HCT116 (cell line): ENCODE measurements around the gene ATXN1L. TPM values are rescaled to one million over a fixed set of nuclear protein-coding genes. Genes with fewer than 3 reads are reported as not detected.
"Not testable (repeated sequence)": the region's sequence is repeated elsewhere in the genome, so short reads cannot be mapped to it uniquely, and the experiment has no call there.

ENCODE experiments used
- ATAC-seq: fragments of 200-7000 bp; cut with Tn5 transposase; 2 replicates; pipeline ENCODE4 v1.9.1; 2020; ENCODE audit warnings: mild to moderate bottlenecking, moderate library complexity
- BruUV-seq: library from RNA; stranded (reverse); fragments of 400-500 nt; replicated peaks from 2 replicates; lab custom pipeline; 2021; lab: Mats Ljungman, UMichigan
- CTCF ChIA-PET: fragments of 300-600 bp; sonication (Branson Sonifier 250); formaldehyde crosslinking; loops from one replicate; lab custom pipeline; 2021; ENCODE audit warnings: antibody characterized with exemption; lab: Charles Lee
- POLR2A ChIA-PET: fragments of 300-600, 350-600 bp; sonication (Branson Sonifier 250); formaldehyde crosslinking; loops from one replicate; lab custom pipeline; 2021; ENCODE audit warnings: antibody characterized with exemption; lab: Charles Lee
- RAD21 ChIA-PET, 2 experiments: fragments of 300-600 bp; sonication (Branson Sonifier 250); formaldehyde crosslinking; loops; one replicate each; lab custom pipeline; 2023; ENCODE audit warnings: low total read pairs in 2 of 2; ENCODE audit not compliant: uncharacterized antibody in 2 of 2, unreplicated experiment in 2 of 2, low non-redundant PET in 1 of 2; lab: Charles Lee
- DNase-seq: peaks from one replicate; pipeline ENCODE4 v3.0.0-alpha.2; 2010; ENCODE audit warnings: low read depth, low spot score
- H2AFZ ChIP-seq: fragments of 200-600 bp; shearing (Covaris generic), sonication (generic); 2 replicates; pipeline ENCODE4 v1.6.1; 2017; ENCODE audit warnings: low read depth, mixed run types, mixed read lengths, antibody characterized with exemption, low read length; ENCODE audit not compliant: poor library complexity, severe bottlenecking
- H3K27ac ChIP-seq: 2 replicates; pipeline ENCODE4 v1.5.1; 2012; ENCODE audit warnings: low read depth, low read length
- H3K27me3 ChIP-seq: fragments of 200-600 bp; sonication (generic); 2 replicates; pipeline ENCODE4 v1.6.1; 2016; ENCODE audit warnings: mixed run types, low read length, mixed read lengths; ENCODE audit not compliant: insufficient read depth
- H3K36me3 ChIP-seq, 2 experiments: fragments of 200-500 bp in 1 of 2; fragments of 200-600 bp in 1 of 2; sonication (Bioruptor generic) in 1 of 2; sonication (generic) in 1 of 2; 2 replicates each; pipeline versions ENCODE4 v1.5.1 to v1.6.1; 2014 to 2016; ENCODE audit warnings: low read length in 2 of 2, inconsistent platforms in 1 of 2, mixed read lengths in 1 of 2, mixed run types in 1 of 2; ENCODE audit not compliant: insufficient read depth in 2 of 2, control insufficient read depth in 1 of 2
- H3K4me1 ChIP-seq, 2 experiments: fragments of 200-600 bp in 1 of 2; sonication (generic) in 1 of 2; 2 replicates each; pipeline versions ENCODE4 v1.5.1 to v1.6.1; 2012 to 2017; ENCODE audit warnings: low read length in 2 of 2, inconsistent platforms in 1 of 2, mild to moderate bottlenecking in 1 of 2, mixed read lengths in 1 of 2, mixed run types in 1 of 2, moderate library complexity in 1 of 2; ENCODE audit not compliant: insufficient read depth in 2 of 2, control insufficient read depth in 1 of 2
- H3K4me2 ChIP-seq: fragments of 200-600 bp; sonication (generic); 2 replicates; pipeline ENCODE4 v1.6.1; 2017; ENCODE audit warnings: mixed run types, low read length, mixed read lengths
- H3K4me3 ChIP-seq, 2 experiments: fragments of 200-600 bp in 1 of 2; sonication (generic) in 1 of 2; replicated peaks in 1 of 2; 2 replicates each; pipeline ENCODE4 v1.5.1; 2011 to 2016; ENCODE audit warnings: low read length in 2 of 2, control low read depth in 1 of 2, low read depth in 1 of 2, mild to moderate bottlenecking in 1 of 2, mixed read lengths in 1 of 2, mixed run types in 1 of 2
- H3K79me2 ChIP-seq: fragments of 200-600 bp; sonication (generic); 2 replicates; pipeline ENCODE4 v1.6.1; 2017; ENCODE audit warnings: mild to moderate bottlenecking, mixed run types, low read length, moderate library complexity, mixed read lengths; ENCODE audit not compliant: insufficient read depth
- H3K9ac ChIP-seq: fragments of 200-600 bp; sonication (generic); 2 replicates; pipeline ENCODE4 v1.6.1; 2016; ENCODE audit warnings: low read length, mixed read lengths
- H3K9me2 ChIP-seq: fragments of 200-600 bp; sonication (generic), shearing (Covaris generic); 2 replicates; pipeline ENCODE4 v1.6.1; 2017; ENCODE audit warnings: mixed run types, mild to moderate bottlenecking, moderate library complexity; ENCODE audit not compliant: insufficient read depth
- H3K9me3 ChIP-seq, 2 experiments: fragments of 200-500 bp in 1 of 2; fragments of 200-600 bp in 1 of 2; sonication (Bioruptor generic) in 1 of 2; sonication (generic) in 1 of 2; 2 replicates each; pipeline ENCODE4 v1.6.1; 2014 to 2017; ENCODE audit warnings: low read length in 2 of 2, mixed read lengths in 2 of 2, inconsistent platforms in 1 of 2, low read depth in 1 of 2, mild to moderate bottlenecking in 1 of 2, mixed run types in 1 of 2, moderate library complexity in 1 of 2; ENCODE audit not compliant: control insufficient read depth in 1 of 2, insufficient read depth in 1 of 2
- H4K20me1 ChIP-seq: fragments of 200-600 bp; sonication (generic), shearing (Covaris generic); 2 replicates; pipeline ENCODE4 v1.6.1; 2017; ENCODE audit warnings: mixed run types, mild to moderate bottlenecking, moderate library complexity; ENCODE audit not compliant: insufficient read depth
- EGR1 ChIP-seq: IDR thresholded peaks from 2 replicates; pipeline ENCODE4 v1.6.1; 2012; ENCODE audit warnings: low read depth
- ELF1 ChIP-seq: IDR thresholded peaks from 2 replicates; pipeline ENCODE4 v1.6.1; 2012; ENCODE audit warnings: low read depth, borderline replicate concordance
- EZH2phosphoT487 ChIP-seq: fragments of 200-600 bp; IDR thresholded peaks from 2 replicates; pipeline ENCODE4 v1.6.1; 2018; ENCODE audit warnings: antibody characterized with exemption, borderline replicate concordance
- JUND ChIP-seq: IDR thresholded peaks from 2 replicates; pipeline ENCODE4 v1.6.1; 2012
- RAD21 ChIP-seq: IDR thresholded peaks from 2 replicates; pipeline ENCODE4 v1.6.1; 2012; ENCODE audit warnings: low read depth, mild to moderate bottlenecking
- SRF ChIP-seq: IDR thresholded peaks from 2 replicates; pipeline ENCODE4 v1.6.1; 2012; ENCODE audit warnings: low read depth
- YY1 ChIP-seq: IDR thresholded peaks from 2 replicates; pipeline ENCODE4 v1.6.1; 2011; ENCODE audit warnings: low read length, low read depth, moderate library complexity, mild to moderate bottlenecking; ENCODE audit not compliant: insufficient replicate concordance; ENCODE audit errors: extremely low read depth
- ZFX ChIP-seq: fragments of 450-650 bp; IDR thresholded peaks from 2 replicates; pipeline ENCODE4 v1.6.1; 2017
- intact Hi-C: fragments of 100-400 bp; cut with micrococcal nuclease; formaldehyde crosslinking; loops from 2 replicates; pipeline ENCODE4 v1.10.0; 2022
- total RNA-seq: library from RNA; stranded (reverse); gene quantifications from one replicate; pipeline ENCODE4 v1.2.1, GENCODE V29; 2021; ENCODE audit not compliant: unreplicated experiment

ATXN1L gene
- total RNA-seq, 1 experiment from 2014 or later, result 20.5 TPM

DNA sequence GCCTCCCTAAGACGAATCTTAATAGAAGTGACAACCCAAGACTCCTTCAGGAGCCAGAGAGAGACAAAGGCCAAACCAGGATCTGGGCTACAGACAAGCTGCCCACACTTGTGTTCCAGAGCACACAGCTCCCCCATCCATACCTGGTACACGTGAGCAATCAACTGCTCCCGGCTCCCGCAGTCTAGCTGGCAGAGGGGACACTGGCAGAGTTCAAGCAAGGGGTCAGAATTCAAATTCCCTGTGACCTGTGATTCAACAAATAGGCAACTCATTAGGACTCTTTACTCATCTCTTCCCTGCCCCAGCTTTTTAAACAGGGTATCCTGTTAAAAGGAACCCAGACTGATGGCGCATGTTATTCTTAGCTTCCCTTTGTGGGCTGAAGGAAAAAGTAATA is 18.2 kb downstream of the ATXN1L start:
- H3K4me2 ChIP-seq, result no peak overlapping the region
- ATAC-seq (no peak), DNase-seq (no peak)
- RAD21 ChIA-PET, result no interaction called here
- H3K9me3 ChIP-seq, result no peaks in the 10 kb centered on the region
- H3K4me3 ChIP-seq, result no peak overlapping the region
- H3K9ac ChIP-seq, result no peak overlapping the region
- CTCF ChIA-PET, result no interaction called here
- TF ChIP-seq EGR1 (no peak), SRF (no peak), JUND (no peak), EZH2phosphoT487 (no peak), ZFX (no peak), ELF1 (no peak)
- TF ChIP-seq, all 23 proteins: peak for 0
- H4K20me1 ChIP-seq, result no peaks in the 10 kb centered on the region
- 0 out of 4 replicates have a peak, but pooled peaks cover 0 to 7% of the 10 kb centered on the region in 2 experiments for H3K36me3 ChIP-seq
- H2AFZ ChIP-seq, result no peak overlapping the region
- H3K27ac ChIP-seq, result no peak overlapping the region
- POLR2A ChIA-PET, result no interaction called here
- intact Hi-C loops, result no loop called here
- H3K9me2 ChIP-seq, result no peaks in the 10 kb centered on the region
- H3K4me1 ChIP-seq, result no peaks in the 10 kb centered on the region
- no peaks in the 10 kb centered on the region for H3K79me2 ChIP-seq
- no TSS peak for BruUV-seq
- no peaks in the 10 kb centered on the region for H3K27me3 ChIP-seq

DNA sequence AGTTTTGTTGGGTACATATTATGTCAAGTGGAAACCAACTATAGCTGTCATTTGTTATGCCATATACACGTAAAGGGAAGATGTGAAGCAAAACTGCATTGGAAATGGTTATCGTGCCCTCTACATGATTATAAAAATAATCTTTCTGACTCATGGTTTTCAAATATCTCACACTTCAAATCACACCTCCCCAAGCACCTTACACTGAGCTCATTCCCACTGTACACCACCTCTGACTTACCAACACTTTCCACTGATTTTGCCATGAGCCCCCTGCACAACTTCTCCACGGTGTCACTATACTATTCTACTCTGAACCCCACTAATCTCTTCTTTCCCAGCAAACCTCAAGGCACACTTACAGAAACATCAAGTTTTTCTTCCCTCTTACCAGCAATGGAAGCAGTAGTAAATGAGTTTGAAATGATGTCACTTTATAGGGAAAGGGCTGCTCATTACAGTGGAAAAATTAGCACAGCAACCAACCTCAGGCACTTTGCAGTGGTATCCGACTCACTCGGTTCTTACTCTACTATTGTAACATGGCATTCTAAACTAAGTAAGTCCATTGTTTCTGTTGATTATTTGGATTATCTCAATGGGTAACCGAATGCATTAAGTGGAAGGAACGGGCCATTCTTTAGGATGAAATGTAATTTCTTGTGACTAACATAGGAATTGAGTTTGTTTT is 19.5 kb downstream of the ATXN1L start:
- Histone ChIP-seq H3K27ac (no peak overlapping the region), H3K4me3 (no peak overlapping the region), H3K27me3 (no peaks in the 10 kb centered on the region), H3K9me2 (no peaks in the 10 kb centered on the region), H4K20me1 (no peaks in the 10 kb centered on the region), H3K79me2 (no peaks in the 10 kb centered on the region), H3K4me2 (no peak overlapping the region), H3K4me1 (no peaks in the 10 kb centered on the region), H3K9ac (no peak overlapping the region), H3K9me3 (no peaks in the 10 kb centered on the region), H3K36me3 (0 out of 4 replicates have a peak, but pooled peaks cover 0 to 7% of the 10 kb centered on the region in 2 experiments), H2AFZ (no peak overlapping the region)
- TF ChIP-seq RAD21, result no peak
- TF ChIP-seq YY1, result no peak
- no peak for TF ChIP-seq EGR1
- intact Hi-C loops, result no loop called here
- ATAC-seq, result no peak
- ChIA-PET CTCF (interaction anchor here (0.8 kb wide), 1 partner anchor 18 kb away, joined by 3 read pairs; no protein-coding TSS in a partner anchor), POLR2A (no interaction called here), RAD21 (no interaction called here)
- BruUV-seq, result no TSS peak
- no peak for DNase-seq

DNA sequence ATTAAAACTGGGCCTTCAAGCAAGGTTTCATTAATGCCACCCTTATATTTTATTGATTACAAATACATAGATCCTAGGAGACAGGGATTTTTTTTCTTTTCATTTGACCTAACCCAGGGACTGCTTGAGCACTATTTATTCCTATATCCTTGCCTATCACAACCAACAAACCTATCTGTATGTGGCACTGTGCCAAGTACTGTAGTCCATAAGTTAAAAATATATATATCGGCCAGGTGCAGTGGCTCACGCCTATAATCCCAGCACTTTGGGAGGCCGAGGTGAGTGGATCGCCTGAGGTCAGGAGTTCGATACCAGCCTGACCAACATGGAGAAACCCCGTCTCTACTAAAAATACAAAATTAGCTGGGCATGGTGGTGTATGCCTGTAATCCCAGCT is 21.4 kb downstream of the ATXN1L start:
- H2AFZ ChIP-seq, BruUV-seq, H3K4me1 ChIP-seq, H3K27ac ChIP-seq, H3K9me2 ChIP-seq, H3K9ac ChIP-seq, H3K4me3 ChIP-seq, CTCF ChIA-PET, ATAC-seq, H3K9me3 ChIP-seq, H3K36me3 ChIP-seq, RAD21 ChIA-PET, H3K4me2 ChIP-seq, H4K20me1 ChIP-seq, intact Hi-C loops, POLR2A ChIA-PET, H3K79me2 ChIP-seq, H3K27me3 ChIP-seq, DNase-seq: not testable (repeated sequence)
